GM19240 (cell line): ENCODE results near the gene MYRIP.
A peak's percentile ranks its signal among the peaks of the same experiment; 100 is the strongest.
"Not testable (repeated sequence)": the region's sequence is repeated elsewhere in the genome, so short reads cannot be mapped to it uniquely, and the experiment has no call there.

Experiments
- DNase-seq: peaks from one replicate; pipeline ENCODE4 v3.0.0; 2011; ENCODE audit warnings: low spot score; ENCODE audit not compliant: insufficient read length

Gene MYRIP

GRCh38 chr3:40267937-40268724 lies 458.7 kb downstream of the MYRIP start:
- no peak for DNase-seq

GRCh38 chr3:40268802-40269524 lies 459.6 kb downstream of the MYRIP start:
- DNase-seq: no peak

- DNase-seq: no peak
These were observed 469.4 kb downstream of the MYRIP start for GRCh38 chr3:40278791-40279190.

- DNase-seq: no peak
These were observed 472.6 kb downstream of the MYRIP start for GRCh38 chr3:40281995-40282394.

- DNase-seq: not testable (repeated sequence)
These were observed 473.6 kb downstream of the MYRIP start for GRCh38 chr3:40283057-40283456.

GRCh38 chr3:40287248-40287647 lies 477.8 kb downstream of the MYRIP start:
- no peak for DNase-seq

GRCh38 chr3:40290396-40290795 lies 481.0 kb downstream of the MYRIP start:
- DNase-seq: no peak

- no peak for DNase-seq
These were observed 482.1 kb downstream of the MYRIP start for GRCh38 chr3:40291471-40291870.

- DNase-seq: no peak
These were observed 483.4 kb downstream of the MYRIP start for GRCh38 chr3:40292637-40293349.

- DNase-seq: no peak
These were observed 485.0 kb downstream of the MYRIP start for GRCh38 chr3:40294434-40294833.

- no peak for DNase-seq
These were observed 488.7 kb downstream of the MYRIP start for GRCh38 chr3:40298075-40298474.

GRCh38 chr3:40299130-40299720 lies 489.8 kb downstream of the MYRIP start:
- no peak for DNase-seq

GRCh38 chr3:40299721-40300335 lies 490.4 kb downstream of the MYRIP start:
- DNase-seq: no peak

GRCh38 chr3:40302784-40303183 lies 493.4 kb downstream of the MYRIP start:
- no peak for DNase-seq

GRCh38 chr3:40304352-40304751 lies 494.9 kb downstream of the MYRIP start:
- DNase-seq: no peak

- DNase-seq: no peak
These were observed 496.9 kb downstream of the MYRIP start for GRCh38 chr3:40306336-40306735.

GRCh38 chr3:40307176-40307575 lies 497.8 kb downstream of the MYRIP start:
- DNase-seq: no peak

- no peak for DNase-seq
These were observed 499.5 kb downstream of the MYRIP start for GRCh38 chr3:40308725-40309417.

GRCh38 chr3:40309418-40309924 lies 500.1 kb downstream of the MYRIP start, which contains the start of gene EIF1B:
Gene EIF1B, plus strand, starts transcription at chr3:40309707. Its CDS starts 235 bp downstream, at chr3:40309942.
- DNase-seq: peak; percentile 82
